H1 (cell line): ENCODE data around the gene SETD1B. TPM values are rescaled to one million over a fixed set of nuclear protein-coding genes. Genes with fewer than 3 reads are reported as not detected.

ENCODE experiments used
- CTCF ChIA-PET: fragments of 300-600 bp; sonication (Branson Sonifier 250); formaldehyde crosslinking; loops from one replicate; lab custom pipeline; 2021; ENCODE audit not compliant: partially characterized antibody; lab: Charles Lee
- POLR2A ChIA-PET: fragments of 300-600 bp; sonication (Branson Sonifier 250); formaldehyde crosslinking; loops from one replicate; lab custom pipeline; 2021; ENCODE audit warnings: inconsistent platforms; ENCODE audit not compliant: partially characterized antibody; lab: Charles Lee
- DNase-seq, 2 experiments: peaks; one replicate each; pipeline versions ENCODE4 v3.0.0 to v3.0.0-alpha.2; 2010 to 2022; ENCODE audit warnings: low spot score in 2 of 2, low read depth in 1 of 2, mixed read lengths in 1 of 2
- FAIRE-seq: peaks from 2 replicates; lab custom pipeline; 2011; peaks lifted over from hg19 to GRCh38; lab: Jason Lieb, UNC
- H2AFZ ChIP-seq: 2 replicates; pipeline ENCODE4 v1.8.1; 2012; ENCODE audit warnings: low read length, inconsistent platforms
- H2AK5ac ChIP-seq: 2 replicates; pipeline ENCODE4 v1.6.1; 2013; ENCODE audit warnings: low read depth, low read length
- H2BK120ac ChIP-seq: replicated peaks from 2 replicates; pipeline ENCODE3; 2013; ENCODE audit warnings: low read depth, low read length, inconsistent platforms
- H2BK12ac ChIP-seq: 2 replicates; pipeline ENCODE4 v1.6.1; 2013; ENCODE audit warnings: low read depth, low read length
- H2BK15ac ChIP-seq: 2 replicates; pipeline ENCODE4 v1.6.1; 2013; ENCODE audit warnings: low read length
- H2BK20ac ChIP-seq: 2 replicates; pipeline ENCODE4 v1.6.1; 2013; ENCODE audit warnings: low read length
- H2BK5ac ChIP-seq: 2 replicates; pipeline ENCODE4 v1.6.1; 2013; ENCODE audit warnings: low read depth, low read length
- H3K14ac ChIP-seq: 2 replicates; pipeline ENCODE4 v1.6.1; 2013; ENCODE audit warnings: inconsistent platforms; ENCODE audit not compliant: insufficient read length
- H3K18ac ChIP-seq: 2 replicates; pipeline ENCODE4 v1.6.1; 2013; ENCODE audit warnings: low read length; ENCODE audit errors: extremely low read depth
- H3K23ac ChIP-seq: 2 replicates; pipeline ENCODE4 v1.6.1; 2013; ENCODE audit warnings: inconsistent platforms; ENCODE audit not compliant: insufficient read length
- H3K23me2 ChIP-seq: 2 replicates; pipeline ENCODE4 v1.6.1; 2013; ENCODE audit warnings: low read depth, low read length
- H3K27ac ChIP-seq: 2 replicates; pipeline ENCODE4 v1.6.1; 2011; ENCODE audit warnings: low read depth, low read length, inconsistent platforms
- H3K27me3 ChIP-seq, 4 experiments: replicated peaks in 1 of 4; 1 replicate in 1 of 4; 2 replicates in 3 of 4; pipeline versions ENCODE4 v1.6.1 to v1.8.1; 2011 to 2013; ENCODE audit warnings: low read length in 3 of 4, mild to moderate bottlenecking in 3 of 4, inconsistent platforms in 2 of 4, mixed read lengths in 2 of 4, moderate library complexity in 1 of 4; ENCODE audit not compliant: control insufficient read depth in 3 of 4, insufficient read depth in 3 of 4; ENCODE audit errors: extremely low read depth in 1 of 4
- H3K36me3 ChIP-seq, 4 experiments: 2 replicates each; pipeline versions ENCODE4 v1.6.1 to v1.8.1; 2011 to 2013; ENCODE audit warnings: mild to moderate bottlenecking in 4 of 4, low read length in 3 of 4, moderate library complexity in 2 of 4, control low read depth in 1 of 4, inconsistent platforms in 1 of 4; ENCODE audit not compliant: insufficient read depth in 4 of 4, control insufficient read depth in 2 of 4
- H3K4ac ChIP-seq: replicated peaks from 2 replicates; pipeline ENCODE3; 2013; ENCODE audit warnings: low read length, low read depth, mixed read lengths, inconsistent platforms; ENCODE audit not compliant: insufficient read length
- H3K4me1 ChIP-seq, 4 experiments: replicated peaks in 1 of 4; 1 replicate in 1 of 4; 2 replicates in 3 of 4; pipeline versions ENCODE4 v1.6.1 to v1.8.1; 2011 to 2013; ENCODE audit warnings: low read length in 3 of 4, inconsistent platforms in 2 of 4, mixed read lengths in 1 of 4; ENCODE audit not compliant: insufficient read depth in 4 of 4, control insufficient read depth in 3 of 4
- H3K4me2 ChIP-seq, 2 experiments: 2 replicates each; pipeline versions ENCODE4 v1.6.1 to v1.8.1; 2011 to 2013; ENCODE audit warnings: low read depth in 2 of 2, low read length in 2 of 2, control low read depth in 1 of 2, inconsistent platforms in 1 of 2, mild to moderate bottlenecking in 1 of 2; ENCODE audit not compliant: insufficient read depth in 1 of 2
- H3K4me3 ChIP-seq, 4 experiments: fragments of 200-600, 300-600 bp in 1 of 4; sonication (generic), shearing (Covaris generic), sonication (Bioruptor Twin) in 1 of 4; 2 replicates each; pipeline versions ENCODE4 v1.5.1 to v1.8.1; 2011 to 2016; ENCODE audit warnings: low read length in 4 of 4, low read depth in 3 of 4, control low read depth in 2 of 4, inconsistent platforms in 2 of 4, mild to moderate bottlenecking in 2 of 4, mixed read lengths in 1 of 4, moderate library complexity in 1 of 4; ENCODE audit not compliant: insufficient read depth in 2 of 4; ENCODE audit errors: extremely low read depth in 1 of 4
- H3K56ac ChIP-seq: replicated peaks from 2 replicates; pipeline ENCODE3; 2013; ENCODE audit warnings: low read depth, mild to moderate bottlenecking, mixed read lengths, low read length, inconsistent platforms; ENCODE audit not compliant: insufficient read length
- H3K79me1 ChIP-seq: 2 replicates; pipeline ENCODE4 v1.6.1; 2013; ENCODE audit warnings: low read depth, low read length, control low read depth
- H3K79me2 ChIP-seq, 2 experiments: 2 replicates each; pipeline versions ENCODE4 v1.6.1 to v1.8.1; 2012 to 2013; ENCODE audit warnings: low read length in 2 of 2, mild to moderate bottlenecking in 2 of 2, inconsistent platforms in 1 of 2; ENCODE audit not compliant: insufficient read depth in 2 of 2, control insufficient read depth in 1 of 2
- H3K9ac ChIP-seq, 4 experiments: replicated peaks in 1 of 4; 1 replicate in 1 of 4; 2 replicates in 3 of 4; pipeline versions ENCODE4 v1.6.1 to v1.8.1; 2011 to 2013; ENCODE audit warnings: low read depth in 3 of 4, low read length in 3 of 4, control low read depth in 2 of 4, mild to moderate bottlenecking in 2 of 4, moderate library complexity in 2 of 4, inconsistent platforms in 1 of 4; ENCODE audit errors: extremely low read depth in 1 of 4
- H3K9me3 ChIP-seq, 2 experiments: 2 replicates each; pipeline versions ENCODE4 v1.6.1 to v1.8.1; 2012 to 2013; ENCODE audit warnings: mild to moderate bottlenecking in 2 of 2, moderate library complexity in 2 of 2, control low read depth in 1 of 2, inconsistent platforms in 1 of 2, low read depth in 1 of 2, low read length in 1 of 2, mixed read lengths in 1 of 2; ENCODE audit not compliant: insufficient read depth in 2 of 2
- H4K20me1 ChIP-seq, 2 experiments: replicated peaks in 1 of 2; 2 replicates each; pipeline versions ENCODE3 to v1.8.1; 2011 to 2013; ENCODE audit warnings: inconsistent platforms in 2 of 2, low read length in 2 of 2, mild to moderate bottlenecking in 1 of 2; ENCODE audit not compliant: insufficient read depth in 2 of 2, control insufficient read depth in 1 of 2
- H4K5ac ChIP-seq: 2 replicates; pipeline ENCODE4 v1.6.1; 2013; ENCODE audit warnings: low read length, low read depth, mixed read lengths, inconsistent platforms; ENCODE audit not compliant: insufficient read length
- H4K8ac ChIP-seq: 2 replicates; pipeline ENCODE4 v1.8.0; 2013; ENCODE audit warnings: mild to moderate bottlenecking, moderate library complexity, low read length, inconsistent platforms; ENCODE audit not compliant: insufficient read depth; ENCODE audit errors: extremely low read depth
- H4K91ac ChIP-seq: replicated peaks from 2 replicates; pipeline ENCODE3; 2013; ENCODE audit warnings: low read length, mixed read lengths, inconsistent platforms; ENCODE audit not compliant: insufficient read length
- ATF2 ChIP-seq: IDR thresholded peaks from 2 replicates; pipeline ENCODE4 v1.6.1; 2012; ENCODE audit warnings: low read length, inconsistent platforms
- BCL11A ChIP-seq, 2 experiments: IDR thresholded peaks; one replicate each; pipeline ENCODE4 v1.6.1; 2011; ENCODE audit warnings: low read depth in 2 of 2, low read length in 2 of 2, mild to moderate bottlenecking in 2 of 2
- CBX5 ChIP-seq: fragments of 300-800, 300-1000 bp; sonication (generic); IDR thresholded peaks from 2 replicates; pipeline ENCODE4 v1.7.1; 2016; ENCODE audit warnings: antibody characterized with exemption, low read length, low read depth
- CEBPB ChIP-seq: IDR thresholded peaks from 2 replicates; pipeline ENCODE4 v1.6.1; 2012; ENCODE audit warnings: low read depth, low read length
- CHD1 ChIP-seq: IDR thresholded peaks from 2 replicates; pipeline ENCODE4 v1.6.1; 2012; ENCODE audit warnings: low read depth, low read length, improper control_type of control experiment
- CHD2 ChIP-seq: IDR thresholded peaks from 2 replicates; pipeline ENCODE4 v1.6.1; 2012; ENCODE audit warnings: low read length, improper control_type of control experiment
- GABPA ChIP-seq: IDR thresholded peaks from 2 replicates; pipeline ENCODE4 v1.6.1; 2011; ENCODE audit warnings: mild to moderate bottlenecking, low read length, moderate library complexity, borderline replicate concordance; ENCODE audit not compliant: insufficient read depth
- POLR2A ChIP-seq, 2 experiments: IDR thresholded peaks; 1 replicate in 1 of 2; 2 replicates in 1 of 2; pipeline ENCODE4 v1.6.1; 2011; ENCODE audit warnings: low read depth in 2 of 2, low read length in 2 of 2, mild to moderate bottlenecking in 2 of 2; ENCODE audit errors: control extremely low read depth in 1 of 2
- RAD21 ChIP-seq, 2 experiments: IDR thresholded peaks in 1 of 2; conservative IDR thresholded peaks in 1 of 2; 2 replicates each; pipeline ENCODE4 v1.6.1; 2011; ENCODE audit warnings: low read depth in 2 of 2, low read length in 2 of 2, improper control_type of control experiment in 1 of 2, inconsistent platforms in 1 of 2, mild to moderate bottlenecking in 1 of 2, moderate library complexity in 1 of 2
- RBBP5 ChIP-seq: IDR thresholded peaks from 2 replicates; pipeline ENCODE4 v1.7.1; 2012; ENCODE audit warnings: low read depth, mild to moderate bottlenecking, inconsistent platforms, low read length, moderate library complexity, borderline replicate concordance
- SAP30 ChIP-seq: fragments of 300-600 bp; sonication (generic); IDR thresholded peaks from 2 replicates; pipeline ENCODE4 v1.7.1; 2012; ENCODE audit warnings: low read length, moderate library complexity, mild to moderate bottlenecking, inconsistent platforms; ENCODE audit not compliant: insufficient read depth, insufficient replicate concordance
- TBP ChIP-seq: IDR thresholded peaks from 2 replicates; pipeline ENCODE4 v1.6.1; 2011; ENCODE audit warnings: low read depth, low read length, improper control_type of control experiment
- WGBS, 2 experiments: shearing (Covaris generic) in 1 of 2; methylation state at CpG; one replicate each; pipeline versions ENCODE4 v1.1.6 to v1.1.7; 2013 to 2015; ENCODE audit warnings: low lambda C conversion rate in 2 of 2, mixed read lengths in 2 of 2, inconsistent platforms in 1 of 2, low coverage in 1 of 2, missing lambda C conversion rate in 1 of 2; ENCODE audit not compliant: insufficient replicate concordance in 2 of 2, insufficient coverage in 1 of 2, insufficient read length in 1 of 2; ENCODE audit errors: extremely low coverage in 1 of 2, missing lambda C conversion rate in 1 of 2; 5-methylcytosine and 5-hydroxymethylcytosine counted together
- polyA plus RNA-seq, 7 experiments: library from polyadenylated mRNA; depleted of rRNA in 3 of 7; stranded (reverse) in 5 of 7; unstranded in 2 of 7; fragments of >200 nt in 5 of 7; fragments of 200-250 nt in 2 of 7; gene quantifications; 1 replicate in 5 of 7; 2 replicates in 1 of 7; 4 replicates in 1 of 7; pipeline versions ENCODE4 v1.2.1 to v1.2.3, GENCODE V29; 2011 to 2013; ENCODE audit warnings: missing spikeins in 2 of 7, mixed read lengths in 2 of 7
- total RNA-seq: library from RNA; stranded (reverse); fragmentation: NEBNext Ultra II Directional; extraction: Animal tissue kit (Norgen Biotek cat#: 25700); gene quantifications from 2 replicates; pipeline ENCODE4 v1.2.1, GENCODE V29; 2021

Gene SETD1B
- total and polyA plus RNA-seq, 2 of the 8 experiments (the other 6 are each of a cell fraction or from before 2014, with no cell fraction given): 1.3 to 17.7 TPM

DNA sequence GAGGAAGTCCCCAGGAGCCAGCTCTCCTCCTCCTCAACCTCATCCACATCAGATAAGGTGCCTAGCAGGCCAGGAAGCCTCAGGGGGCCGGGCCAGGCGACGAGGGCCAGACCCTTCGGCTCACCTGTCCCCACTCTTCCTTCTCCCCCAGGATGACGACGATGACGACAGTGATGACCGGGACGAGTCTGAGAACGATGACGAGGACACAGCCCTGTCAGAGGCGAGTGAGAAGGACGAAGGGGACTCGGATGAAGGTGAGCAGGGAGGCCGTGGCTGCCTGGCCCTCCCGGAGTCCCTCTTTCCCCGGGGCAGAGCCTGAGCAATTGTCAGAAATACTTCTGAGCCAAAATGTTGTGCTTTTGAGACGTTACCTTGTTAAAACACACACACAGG is 13.8 kb downstream of the SETD1B start:
- CTCF ChIA-PET: interaction anchor here (0.8 to 14.5 kb wide), 3 partner anchors 9 to 290 kb away, joined by 4 to 163 read pairs (median 22); partner anchors contain the start of gene RHOF

More for the DNA sequence above, 13.8 kb downstream of the SETD1B start:
- no peak overlapping the region for H2AFZ ChIP-seq
- no peak overlapping the region for H2AK5ac ChIP-seq
- DNase-seq (no peak), FAIRE-seq (no peak)
- H3K23me2 ChIP-seq: peaks cover under 1% of the 10 kb centered on the region; the same call in 1 of the 2 replicates
- no peak overlapping the region for H3K18ac ChIP-seq
- no peak overlapping the region for H2BK20ac ChIP-seq
- H4K20me1 ChIP-seq: peaks cover 0 to 14% of the 10 kb centered on the region in 2 experiments
- no peak overlapping the region for H3K4me2 ChIP-seq
- H3K14ac ChIP-seq: no peak overlapping the region
- peaks cover 0 to 12% of the 10 kb centered on the region in 2 experiments; a peak in 2 of 4 replicates for H3K79me2 ChIP-seq
- H3K79me1 ChIP-seq: peaks cover 10% of the 10 kb centered on the region
- no peak overlapping the region for H3K4me3 ChIP-seq
- no peak overlapping the region for H4K91ac ChIP-seq
- no peaks in the 10 kb centered on the region for H3K27me3 ChIP-seq
- H3K9ac ChIP-seq: no peak overlapping the region
- H2BK120ac ChIP-seq: no peak overlapping the region
- no peak overlapping the region for H4K8ac ChIP-seq
- peaks cover 9 to 40% (median 27%) of the 10 kb centered on the region in 4 experiments for H3K36me3 ChIP-seq
- H4K5ac ChIP-seq: no peak overlapping the region
- no peak overlapping the region for H3K23ac ChIP-seq
- H3K9me3 ChIP-seq: no peaks in the 10 kb centered on the region
- H3K56ac ChIP-seq: no peak overlapping the region
- H3K4me1 ChIP-seq: peaks cover 0 to 9% (median 0%) of the 10 kb centered on the region in 4 experiments; a peak in 2 of 7 replicates
- WGBS, 2 experiments: 94% methylated on average over 16 of the region's 18 CpGs; no CpG with 5 or more reads in 1 of the 2 experiments
- peak overlapping the region; percentile 16; the same call in 1 of the 2 replicates for H2BK5ac ChIP-seq
- H2BK12ac ChIP-seq: no peak overlapping the region
- POLR2A ChIA-PET: interaction anchor here (1.0 to 1.6 kb wide), 4 partner anchors 10 to 21 kb away, joined by 3 to 5 read pairs (median 5); no protein-coding TSS in a partner anchor
- no peak for TF ChIP-seq POLR2A (IDR thresholded peaks at IDR 0.05; ENCODE audit: control extremely low read depth in 1 of 2, low read depth in 2 of 2, low read length in 2 of 2)
- TF ChIP-seq GABPA: no peak
- no peak for TF ChIP-seq CHD1
- no peak for TF ChIP-seq RBBP5
- no peak for TF ChIP-seq SAP30
- TF ChIP-seq ATF2: no peak
- no peak for TF ChIP-seq RAD21 (IDR thresholded peaks at IDR 0.05 in 1 of 2, conservative IDR thresholded peaks at IDR 0.05 in 1 of 2; ENCODE audit: low read depth in 2 of 2, low read length in 2 of 2)
- TF ChIP-seq TBP: no peak
- no peak for TF ChIP-seq CEBPB
- no peak for TF ChIP-seq BCL11A (IDR thresholded peaks at IDR 0.05; ENCODE audit: low read depth in 2 of 2, low read length in 2 of 2)
- TF ChIP-seq CHD2: no peak
- TF ChIP-seq CBX5: no peak
- TF ChIP-seq, all 59 proteins: peak for 0
- no peak overlapping the region for H2BK15ac ChIP-seq
- H3K27ac ChIP-seq: no peak overlapping the region
- no peak overlapping the region for H3K4ac ChIP-seq
